GM12873 (cell line): ENCODE results near the gene POT1.

Source experiments
- TF ChIP-seq, protein P1 (sequence below): IDR thresholded peaks from 2 replicates; pipeline ENCODE4 v1.5.1; 2012; ENCODE audit warnings: low read depth, mild to moderate bottlenecking, moderate library complexity, low read length, control low read depth; ENCODE audit not compliant: insufficient read depth; ENCODE audit errors: missing control alignments

The POT1 gene

DNA sequence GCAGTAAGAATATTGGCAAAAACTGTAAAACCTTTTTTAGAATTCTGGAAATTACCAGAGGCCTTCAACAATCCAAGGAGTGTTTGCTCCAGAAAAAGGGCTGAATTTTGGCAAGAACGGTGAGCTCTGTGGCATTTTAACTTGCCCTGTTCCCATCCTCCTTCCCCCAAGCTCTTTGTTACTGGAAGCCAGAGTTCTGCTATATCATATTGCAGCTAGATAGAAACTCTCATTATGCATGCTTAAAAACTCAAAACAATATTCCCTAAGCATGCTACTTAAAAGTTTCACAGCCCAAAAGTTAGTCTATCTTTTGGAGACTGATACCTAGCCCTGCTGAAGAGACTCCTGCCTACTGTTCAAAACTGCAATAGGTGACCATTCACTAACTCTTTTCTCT is 93.5 kb downstream of the POT1 start:
- TF ChIP-seq, protein P1, sequence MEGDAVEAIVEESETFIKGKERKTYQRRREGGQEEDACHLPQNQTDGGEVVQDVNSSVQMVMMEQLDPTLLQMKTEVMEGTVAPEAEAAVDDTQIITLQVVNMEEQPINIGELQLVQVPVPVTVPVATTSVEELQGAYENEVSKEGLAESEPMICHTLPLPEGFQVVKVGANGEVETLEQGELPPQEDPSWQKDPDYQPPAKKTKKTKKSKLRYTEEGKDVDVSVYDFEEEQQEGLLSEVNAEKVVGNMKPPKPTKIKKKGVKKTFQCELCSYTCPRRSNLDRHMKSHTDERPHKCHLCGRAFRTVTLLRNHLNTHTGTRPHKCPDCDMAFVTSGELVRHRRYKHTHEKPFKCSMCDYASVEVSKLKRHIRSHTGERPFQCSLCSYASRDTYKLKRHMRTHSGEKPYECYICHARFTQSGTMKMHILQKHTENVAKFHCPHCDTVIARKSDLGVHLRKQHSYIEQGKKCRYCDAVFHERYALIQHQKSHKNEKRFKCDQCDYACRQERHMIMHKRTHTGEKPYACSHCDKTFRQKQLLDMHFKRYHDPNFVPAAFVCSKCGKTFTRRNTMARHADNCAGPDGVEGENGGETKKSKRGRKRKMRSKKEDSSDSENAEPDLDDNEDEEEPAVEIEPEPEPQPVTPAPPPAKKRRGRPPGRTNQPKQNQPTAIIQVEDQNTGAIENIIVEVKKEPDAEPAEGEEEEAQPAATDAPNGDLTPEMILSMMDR = no peak

DNA sequence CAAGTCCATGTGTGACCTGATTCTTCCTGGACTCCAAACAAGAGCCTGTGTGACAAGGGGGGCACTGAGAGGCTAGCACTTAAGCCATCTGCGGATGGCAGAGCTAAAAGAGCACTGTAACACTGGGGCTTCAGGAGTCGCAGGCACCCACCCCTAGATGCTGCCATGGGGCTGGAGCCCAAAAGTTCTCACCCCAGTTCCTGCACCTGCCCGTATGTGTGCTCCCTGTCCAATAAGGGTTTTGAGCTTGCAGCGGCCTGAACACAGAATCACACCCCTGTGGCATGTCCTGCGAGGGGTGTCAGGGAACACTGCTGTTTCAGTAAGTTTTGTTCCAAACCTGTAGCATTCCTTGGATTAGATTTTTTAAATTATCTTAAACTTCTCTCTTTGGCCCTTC is 110.8 kb downstream of the POT1 start:
- TF ChIP-seq, protein P1 = no peak

DNA sequence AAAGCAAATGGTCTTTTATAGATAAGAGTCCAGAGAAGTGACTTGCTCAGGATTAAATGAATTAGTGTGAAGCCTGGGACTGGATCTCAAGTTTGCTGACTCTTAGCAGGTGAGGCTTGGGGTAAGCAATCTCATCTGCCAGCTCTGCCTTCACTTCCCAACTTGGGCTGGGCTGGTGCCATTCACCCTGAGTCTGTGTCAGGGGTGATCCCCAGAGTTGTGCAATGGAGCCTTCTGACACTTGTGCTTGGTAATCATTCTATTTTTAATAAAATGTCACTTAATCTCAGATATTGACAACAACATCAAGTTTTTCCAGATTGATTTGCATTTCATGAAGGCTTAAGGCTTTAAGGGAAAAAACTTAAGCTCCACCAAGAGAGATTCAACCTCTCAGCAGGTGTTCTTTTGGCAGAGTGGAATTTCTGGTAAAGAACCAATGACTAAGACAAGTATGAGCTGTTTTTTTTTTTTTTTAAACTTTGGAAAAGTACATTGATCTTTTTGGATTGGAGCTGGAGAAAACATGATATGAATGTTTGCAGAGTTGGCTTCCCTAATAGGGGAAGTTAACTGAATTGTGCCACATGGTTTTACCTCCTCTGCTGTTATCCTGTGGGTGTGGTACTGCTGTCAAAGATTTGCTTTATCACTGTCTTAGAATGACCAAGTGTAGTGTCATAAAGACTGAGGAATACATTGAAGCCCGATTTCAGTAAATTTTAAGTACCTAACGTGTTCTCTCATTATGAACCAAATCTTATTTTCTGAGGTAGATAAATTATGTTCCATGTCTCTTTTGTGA is 115.4 kb downstream of the POT1 start:
- TF ChIP-seq, protein P1 = no peak

DNA sequence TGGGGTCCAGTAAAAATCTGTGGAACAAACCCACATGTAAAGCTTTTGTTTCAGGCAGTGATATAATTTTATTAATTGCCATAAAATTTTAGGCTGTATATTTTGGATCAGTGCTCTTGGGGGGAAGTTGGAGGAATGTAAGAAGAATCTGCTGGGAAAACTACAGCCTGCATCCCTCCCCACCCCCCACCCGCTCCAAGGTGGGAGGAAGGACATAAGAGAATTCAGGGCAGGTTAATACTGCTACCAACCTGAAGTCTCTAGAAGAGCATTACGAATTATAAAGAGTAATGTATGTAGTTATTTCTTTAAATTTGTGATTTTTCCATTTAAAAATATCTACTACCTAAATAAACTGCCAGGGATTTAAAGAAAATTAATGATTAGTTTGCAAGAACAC is 116.9 kb downstream of the POT1 start:
- TF ChIP-seq, protein P1 = no peak

DNA sequence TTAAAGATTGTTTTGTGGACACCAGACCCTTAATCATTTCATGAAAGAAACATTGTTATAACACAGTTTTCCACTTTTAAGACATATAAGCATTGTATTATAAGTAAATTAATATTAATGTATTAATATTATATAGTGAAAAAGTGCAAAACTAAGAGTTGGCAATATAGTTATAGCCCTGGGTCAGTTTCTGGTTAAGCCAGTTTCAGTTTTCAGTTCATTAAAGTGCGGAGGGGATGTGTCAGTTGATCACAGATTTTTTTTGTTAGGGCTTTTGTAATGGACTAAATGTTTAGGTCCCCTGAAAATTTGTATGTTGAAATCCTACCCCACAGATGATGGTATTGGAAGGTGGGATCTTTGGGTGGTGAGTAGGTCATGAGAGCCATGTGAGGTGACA is 118.3 kb downstream of the POT1 start:
- TF ChIP-seq, protein P1 = no peak

DNA sequence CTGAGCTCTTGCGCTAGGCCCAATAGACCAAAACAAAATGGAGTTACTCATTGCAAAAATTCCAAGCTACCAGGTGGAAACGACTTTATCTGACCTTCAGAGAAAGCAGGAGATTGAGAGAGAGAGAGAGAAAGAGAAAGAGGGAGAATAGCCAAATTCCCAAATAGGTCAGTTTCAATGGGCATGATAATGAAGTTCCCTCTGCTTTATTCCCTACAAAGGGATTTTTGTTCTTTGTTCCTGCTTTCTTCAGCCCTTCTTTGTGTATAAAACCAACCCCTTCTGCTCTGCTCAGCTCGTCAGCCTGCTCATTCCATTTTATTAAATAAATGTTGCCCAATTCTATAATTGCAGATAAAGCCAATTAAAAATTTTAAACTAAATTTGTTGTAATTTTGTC is 119.0 kb downstream of the POT1 start:
- TF ChIP-seq, protein P1 = no peak

DNA sequence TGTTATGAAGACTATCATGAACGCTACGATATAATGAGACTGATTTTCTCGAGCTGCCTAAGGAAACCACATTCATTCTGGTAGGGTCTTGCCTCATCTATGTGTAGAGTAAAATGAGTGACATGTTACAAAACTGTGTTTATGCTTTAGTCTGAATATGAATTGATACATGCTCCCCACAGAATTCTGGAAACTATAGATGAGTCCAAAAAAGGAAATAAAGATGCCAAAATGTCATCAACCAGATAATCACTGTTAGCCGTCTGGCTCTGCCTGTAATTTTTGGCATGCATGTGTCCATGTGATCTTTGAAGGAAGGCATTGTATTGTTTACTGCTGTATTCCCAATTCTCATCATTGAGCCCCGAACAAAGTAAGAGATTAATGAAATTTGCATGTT is 121.4 kb downstream of the POT1 start:
- TF ChIP-seq, protein P1 = no peak
